Upper lobe of right lung (tissue), 1 donor: ENCODE measurements around the gene KLHL21. TPM values are rescaled to one million over a fixed set of nuclear protein-coding genes. Genes with fewer than 3 reads are reported as not detected.

Experiments
- ATAC-seq: fragments of 200-7000 bp; cut with Tn5 transposase; one replicate; pipeline ENCODE4 v1.9.1; 2020; ENCODE audit warnings: mild to moderate bottlenecking, moderate library complexity
- DNase-seq: peaks from one replicate; pipeline ENCODE4 v3.0.0-alpha.2; 2020
- H3K27ac ChIP-seq: fragments of 200-600 bp; one replicate; pipeline ENCODE4 v1.8.0; 2022
- H3K27me3 ChIP-seq: fragments of 200-600 bp; one replicate; pipeline ENCODE4 v1.8.0; 2022; ENCODE audit warnings: mild to moderate bottlenecking
- H3K36me3 ChIP-seq: fragments of 200-600 bp; one replicate; pipeline ENCODE4 v1.8.0; 2022
- H3K4me1 ChIP-seq: fragments of 200-600 bp; one replicate; pipeline ENCODE4 v1.8.0; 2022
- H3K4me3 ChIP-seq: fragments of 200-600 bp; one replicate; pipeline ENCODE4 v1.8.0; 2022; ENCODE audit warnings: mild to moderate bottlenecking
- H3K9me3 ChIP-seq: fragments of 200-600 bp; one replicate; pipeline ENCODE4 v1.8.0; 2022
- CTCF ChIP-seq: fragments of 200-600 bp; IDR thresholded peaks from one replicate; pipeline ENCODE4 v1.8.0; 2022; ENCODE audit warnings: antibody characterized with exemption
- intact Hi-C: fragments of 100-400 bp; cut with DNase I; formaldehyde crosslinking; loops from one replicate; pipeline ENCODE4 v1.11.0; 2022
- total RNA-seq: library from RNA; stranded (reverse); fragmentation: NEBNext Ultra II Directional; extraction: Animal tissue kit (Norgen Biotek cat#: 25700); gene quantifications from one replicate; pipeline ENCODE4 v1.2.1, GENCODE V29; 2021
- donor health status: DM: no; HTN: yes; CAD: no; lungs with severe emphysema.

Gene KLHL21
- total RNA-seq, 1 donor from 2014 or later: 21.8 TPM

GRCh38 chr1:6634371-6635052 lies 31.8 kb upstream of the KLHL21 start:
- ATAC-seq: peak; percentile 83
- intact Hi-C loops: no loop called here
- peaks cover 97% of the 10 kb centered on the region for H3K36me3 ChIP-seq
- peak; percentile 82 for DNase-seq
- no peak overlapping the region for H3K27ac ChIP-seq
- peak; percentile 51 for TF ChIP-seq CTCF
- no peaks in the 10 kb centered on the region for H3K4me1 ChIP-seq
- H3K27me3 ChIP-seq: no peaks in the 10 kb centered on the region
- no peak overlapping the region for H3K4me3 ChIP-seq
- no peaks in the 10 kb centered on the region for H3K9me3 ChIP-seq

GRCh38 chr1:6632588-6633514 lies 30.2 kb upstream of the KLHL21 start:
- no peak overlapping the region for H3K27ac ChIP-seq
- H3K4me1 ChIP-seq: no peaks in the 10 kb centered on the region
- DNase-seq: no peak
- H3K27me3 ChIP-seq: no peaks in the 10 kb centered on the region
- H3K36me3 ChIP-seq: peaks cover 93% of the 10 kb centered on the region
- no peak for ATAC-seq
- no peaks in the 10 kb centered on the region for H3K9me3 ChIP-seq
- H3K4me3 ChIP-seq: no peak overlapping the region
- no peak for TF ChIP-seq CTCF
- intact Hi-C loops: no loop called here

GRCh38 chr1:6631058-6631457 lies 28.4 kb upstream of the KLHL21 start:
- DNase-seq: no peak
- intact Hi-C loops: no loop called here
- no peaks in the 10 kb centered on the region for H3K27me3 ChIP-seq
- no peak overlapping the region for H3K27ac ChIP-seq
- H3K9me3 ChIP-seq: no peaks in the 10 kb centered on the region
- TF ChIP-seq CTCF: no peak
- H3K4me1 ChIP-seq: peaks cover 13% of the 10 kb centered on the region
- peaks cover 76% of the 10 kb centered on the region for H3K36me3 ChIP-seq
- H3K4me3 ChIP-seq: no peak overlapping the region
- no peak for ATAC-seq

- H3K9me3 ChIP-seq: no peaks in the 10 kb centered on the region
- no peak overlapping the region for H3K27ac ChIP-seq
- TF ChIP-seq CTCF: no peak
- intact Hi-C loops: no loop called here
- H3K4me1 ChIP-seq: peaks cover 16% of the 10 kb centered on the region
- no peak for ATAC-seq
- H3K27me3 ChIP-seq: no peaks in the 10 kb centered on the region
- DNase-seq: no peak
- peaks cover 68% of the 10 kb centered on the region for H3K36me3 ChIP-seq
- no peak overlapping the region for H3K4me3 ChIP-seq
These were observed 27.4 kb upstream of the KLHL21 start for GRCh38 chr1:6630027-6630426.

- DNase-seq (no peak), ATAC-seq (no peak)
- H3K36me3 ChIP-seq: peaks cover 58% of the 10 kb centered on the region
- intact Hi-C loops: no loop called here
- no peaks in the 10 kb centered on the region for H3K9me3 ChIP-seq
- no peaks in the 10 kb centered on the region for H3K27me3 ChIP-seq
- no peak overlapping the region for H3K4me3 ChIP-seq
- no peak overlapping the region for H3K27ac ChIP-seq
- TF ChIP-seq CTCF: no peak
- peaks cover 21% of the 10 kb centered on the region for H3K4me1 ChIP-seq
These were observed 26.4 kb upstream of the KLHL21 start for GRCh38 chr1:6628971-6629479.
